GM18907 (cell line): Measurements from ENCODE around the gene SHISA5.
A peak's percentile ranks its signal among the peaks of the same experiment; 100 is the strongest.
"Not testable (repeated sequence)": the region's sequence is repeated elsewhere in the genome, so short reads cannot be mapped to it uniquely, and the experiment has no call there.

Experiments used
- ATAC-seq: cut with Tn5 transposase; IDR thresholded peaks from one replicate; pipeline ENCODE4 v1.9.1; 2021; ENCODE audit warnings: mild to moderate bottlenecking, moderate library complexity; ENCODE audit not compliant: unreplicated experiment

The SHISA5 gene

DNA sequence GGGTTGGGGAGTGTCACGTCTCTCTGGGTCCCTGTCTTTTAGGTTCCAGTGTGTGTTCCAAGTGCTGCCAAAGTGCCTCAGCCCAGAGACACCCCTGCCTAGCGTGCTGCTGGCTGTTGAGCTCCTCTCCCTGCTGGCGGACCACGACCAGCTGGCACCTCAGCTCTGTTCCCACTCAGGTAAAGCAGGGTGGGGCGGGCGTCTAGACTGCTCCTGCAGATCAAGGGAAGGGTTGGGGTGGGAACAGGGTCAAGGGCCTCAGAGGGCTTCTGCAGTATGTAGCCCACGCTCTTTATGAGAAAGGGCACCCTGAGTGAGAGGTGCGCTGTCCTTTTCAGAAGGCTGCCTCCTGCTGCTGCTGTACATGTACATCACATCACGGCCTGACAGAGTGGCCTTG is 40.3 kb downstream of the SHISA5 start:
- ATAC-seq, result no peak

GRCh38 chr3:48461767-48462166 is 42.2 kb downstream of the SHISA5 start:
- not testable (repeated sequence) for ATAC-seq

DNA sequence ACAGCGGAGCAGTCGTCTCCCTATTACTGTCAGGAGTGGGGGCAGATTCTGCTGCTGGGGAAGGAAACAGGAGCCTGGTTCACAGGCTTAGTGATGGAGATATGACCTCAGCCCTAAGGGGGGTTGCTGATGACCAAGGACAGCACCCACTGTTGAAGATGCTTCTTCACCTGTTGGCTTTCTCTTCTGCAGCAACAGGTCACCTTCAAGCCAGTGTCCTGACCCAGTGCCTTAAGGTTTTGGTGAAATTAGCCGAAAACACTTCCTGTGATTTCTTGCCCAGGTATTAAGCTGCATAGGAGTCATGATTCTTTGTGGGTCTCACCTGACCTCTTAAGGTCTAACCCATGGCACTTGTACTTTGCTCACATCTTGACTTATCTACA is 43.5 kb downstream of the SHISA5 start:
- no peak for ATAC-seq

- no peak for ATAC-seq
Observed at GRCh38 chr3:48459773-48460516, 44.0 kb downstream of the SHISA5 start.

GRCh38 chr3:48459331-48459730 is 44.6 kb downstream of the SHISA5 start:
- no peak for ATAC-seq

GRCh38 chr3:48456456-48456855 is 47.5 kb downstream of the SHISA5 start:
- no peak for ATAC-seq

GRCh38 chr3:48451270-48451669 is 52.7 kb downstream of the SHISA5 start:
- ATAC-seq, result no peak

DNA sequence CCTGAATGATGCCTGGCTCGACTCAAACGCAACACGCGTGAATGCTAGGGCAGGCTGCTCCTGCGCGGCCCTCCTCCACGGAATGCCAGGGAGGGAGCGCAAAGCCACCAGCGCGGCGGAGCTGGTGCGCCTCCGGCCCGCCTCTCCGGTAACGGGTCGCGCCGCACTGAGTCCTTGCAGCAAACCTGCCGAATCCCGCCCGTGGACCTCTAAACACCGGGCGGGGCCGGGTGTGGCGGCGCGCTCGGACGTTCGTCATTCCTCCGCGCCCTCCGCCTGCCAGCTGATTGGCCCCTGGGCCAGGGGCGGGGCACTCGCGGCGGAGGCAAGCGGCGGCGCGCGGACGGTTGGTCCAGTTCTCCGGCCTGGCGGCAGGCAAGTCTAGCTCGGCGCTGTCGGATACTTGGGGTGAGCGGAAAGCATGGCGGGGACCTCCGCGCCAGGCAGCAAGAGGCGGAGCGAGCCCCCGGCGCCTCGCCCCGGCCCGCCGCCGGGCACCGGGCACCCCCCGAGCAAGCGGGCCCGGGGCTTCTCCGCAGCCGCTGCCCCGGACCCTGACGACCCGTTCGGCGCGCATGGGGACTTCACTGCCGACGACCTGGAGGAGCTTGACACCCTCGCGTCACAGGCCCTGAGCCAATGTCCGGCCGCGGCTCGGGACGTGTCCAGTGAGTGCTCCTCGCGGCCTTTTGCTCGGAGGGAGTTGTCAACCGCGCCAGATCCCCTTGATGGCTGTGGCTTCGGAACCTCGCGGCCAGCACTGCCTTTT is 57.4 kb downstream of the SHISA5 start, which contains the start of gene ATRIP:
Gene ATRIP, plus strand, starts transcription at position 313 of the 769 bp plus-strand sequence. Its CDS starts 109 bp downstream, at position 422.
- peak; percentile 87 for ATAC-seq

- ATAC-seq, result no peak
Observed at GRCh38 chr3:48446043-48446424, 57.9 kb downstream of the SHISA5 start.

DNA sequence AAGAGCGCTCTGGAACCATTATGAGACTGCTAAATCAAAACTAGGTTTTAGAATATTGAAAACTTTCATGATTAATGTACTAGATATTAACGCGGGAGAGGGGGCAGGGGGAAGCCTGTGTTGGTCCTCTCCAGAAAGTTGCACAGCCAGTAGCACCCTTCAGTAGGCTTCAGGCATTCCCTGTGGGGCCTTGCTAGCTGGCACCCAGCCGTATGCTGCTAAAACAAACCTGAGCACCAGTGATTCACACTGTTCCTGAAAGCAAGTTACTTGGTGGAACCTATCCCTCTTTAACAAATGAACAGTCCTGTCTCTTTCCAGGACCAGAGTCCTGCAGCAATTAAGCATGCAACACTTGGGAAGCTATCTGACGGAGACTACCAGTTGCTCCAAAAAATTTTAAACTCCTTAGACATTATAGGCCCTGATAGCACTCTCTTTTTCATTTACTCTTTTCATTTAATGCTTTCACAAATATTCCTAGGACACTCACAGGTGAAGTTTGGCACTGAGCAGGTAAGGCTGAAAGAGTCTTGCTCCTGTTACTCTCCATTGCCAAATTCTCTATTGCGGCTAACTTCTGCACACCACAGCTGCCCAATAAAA is 58.6 kb downstream of the SHISA5 start:
- no peak for ATAC-seq

GRCh38 chr3:48441940-48442339 is 62.0 kb downstream of the SHISA5 start:
- ATAC-seq, result no peak

- ATAC-seq, result peak; percentile 6
Observed at GRCh38 chr3:48440590-48440958, 63.4 kb downstream of the SHISA5 start.

- peak; percentile 93 for ATAC-seq
Observed at GRCh38 chr3:48439820-48440589, 64.0 kb downstream of the SHISA5 start, which contains the start of the genes CCDC51 and TMA7. CCDC51 (minus strand) TSS chr3:48440119; CDS start chr3:48435128, 4,991 bp downstream. TMA7 (plus strand) TSS chr3:48440257; CDS start chr3:48440297, 40 bp downstream.

DNA sequence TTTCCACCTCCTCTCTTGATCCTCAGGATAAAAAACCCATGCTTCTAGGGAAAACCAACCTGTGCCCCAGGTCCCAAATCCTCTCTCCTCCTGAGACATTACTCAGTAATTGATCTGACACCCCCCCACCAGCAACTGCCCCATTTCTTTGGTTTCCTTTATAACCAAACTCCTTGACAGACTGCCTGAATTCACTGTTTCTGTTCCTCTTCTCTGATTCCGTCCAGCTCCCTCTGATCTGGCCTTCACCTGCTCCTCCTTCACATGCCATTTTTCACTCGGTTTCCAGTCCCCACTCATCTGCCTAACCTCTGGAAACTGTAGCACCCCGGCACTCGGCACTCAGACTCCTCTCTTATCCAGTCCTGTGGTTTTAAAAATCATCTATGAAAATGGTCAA is 66.2 kb downstream of the SHISA5 start:
- no peak for ATAC-seq

- no peak for ATAC-seq
Observed at GRCh38 chr3:48436855-48437254, 67.1 kb downstream of the SHISA5 start.

- no peak for ATAC-seq
Observed at GRCh38 chr3:48436477-48436787, 67.5 kb downstream of the SHISA5 start.

DNA sequence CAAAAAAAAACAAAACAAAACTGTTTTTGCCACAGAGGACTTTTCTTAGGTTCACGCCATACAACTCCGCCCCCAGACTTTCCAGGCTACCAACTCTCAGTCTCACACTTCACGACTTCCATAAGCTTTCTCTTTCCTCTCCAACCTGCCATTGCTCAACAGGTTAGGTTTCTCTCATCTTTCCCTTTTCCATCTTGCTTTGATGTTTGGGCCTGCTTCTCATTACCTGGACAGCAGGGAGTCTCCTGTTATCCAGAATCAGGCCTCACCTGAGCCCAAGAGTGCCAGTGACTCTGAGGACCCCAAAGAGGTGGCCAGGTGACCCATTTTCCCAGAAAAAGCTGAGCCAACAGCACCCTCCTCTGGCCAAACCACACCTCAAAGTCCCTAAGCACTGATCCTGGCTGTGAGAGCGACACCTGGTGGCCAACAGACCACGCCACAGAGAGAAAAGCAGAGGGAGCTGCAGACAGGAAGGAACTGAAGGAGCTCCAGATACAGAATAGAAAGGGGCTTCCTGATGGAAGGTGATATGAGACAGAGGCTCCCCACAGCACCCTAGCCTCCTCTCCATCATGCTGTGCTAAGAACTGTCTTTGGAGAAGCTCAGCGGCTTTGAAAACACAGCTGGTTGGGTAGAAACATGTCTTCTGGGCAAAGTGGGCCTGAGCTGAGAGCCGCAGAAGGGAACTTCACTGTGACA is 68.0 kb downstream of the SHISA5 start:
- ATAC-seq, result peak; percentile 35

DNA sequence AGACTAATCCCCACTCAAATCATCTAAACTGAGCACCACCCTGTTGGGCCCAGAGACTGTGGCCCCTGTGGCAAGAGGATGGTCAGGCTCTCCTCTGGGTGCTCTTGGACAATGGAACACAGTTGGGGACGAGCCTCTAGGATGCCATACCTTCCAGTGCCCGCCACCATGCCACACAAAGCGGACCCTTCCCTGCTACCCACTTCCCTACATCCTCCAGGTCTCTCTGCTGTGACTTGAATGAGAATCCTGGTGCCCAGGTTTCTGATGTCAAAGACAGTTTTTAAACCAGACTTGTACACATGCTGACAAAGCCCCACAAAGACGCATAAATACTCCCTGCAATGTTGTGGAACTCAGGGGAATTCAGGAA is 68.8 kb downstream of the SHISA5 start:
- no peak for ATAC-seq

DNA sequence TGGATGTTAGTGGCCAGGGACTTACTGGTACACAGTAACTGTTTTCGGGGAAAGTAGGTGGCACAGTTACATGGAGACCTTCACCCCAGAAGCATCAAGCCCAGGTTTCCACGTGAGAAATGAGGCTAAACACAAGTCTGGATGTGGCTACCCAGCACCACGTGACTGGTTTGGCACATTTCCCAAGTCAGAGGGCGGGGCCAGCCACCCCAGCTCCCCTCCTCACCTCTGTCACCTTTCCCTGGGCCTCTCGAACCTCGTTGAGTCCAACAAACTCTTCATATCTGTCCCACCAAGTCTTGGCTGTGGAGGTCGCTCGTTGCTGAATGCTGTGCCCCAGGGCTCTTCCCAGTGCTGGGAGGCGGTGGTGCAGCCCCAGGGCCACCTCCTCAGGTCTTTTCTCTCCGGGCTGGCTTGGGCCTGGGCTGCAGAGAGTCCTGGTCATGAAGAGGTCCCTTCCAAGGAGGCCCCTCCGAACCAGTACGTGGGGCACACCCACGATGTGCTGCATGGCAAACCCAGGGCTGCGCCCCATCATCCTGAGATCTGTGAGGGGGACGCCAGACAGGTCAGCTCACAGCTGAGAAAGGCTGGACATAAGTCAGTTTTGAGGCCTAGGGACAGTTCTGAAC is 69.3 kb downstream of the SHISA5 start:
- ATAC-seq, result no peak

GRCh38 chr3:48433472-48434118 is 70.4 kb downstream of the SHISA5 start:
- ATAC-seq, result no peak
